ENCODE results near the gene VAT1L.

Gene VAT1L

DNA sequence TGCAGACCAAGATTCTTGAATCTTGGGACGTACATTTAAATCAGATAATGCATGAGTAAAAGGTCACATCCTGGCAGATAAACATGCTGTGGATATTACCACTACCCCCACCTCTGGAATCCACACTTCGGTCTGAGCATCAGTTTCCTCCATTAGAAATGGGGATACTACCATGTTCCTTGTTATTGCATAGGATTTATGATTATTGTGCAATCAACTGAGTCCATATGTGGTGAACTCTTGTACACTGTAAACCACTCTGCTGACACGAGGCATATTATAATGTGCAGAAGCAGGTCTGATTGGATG lies 108.7 kb downstream of the VAT1L start:
- Histone ChIP-seq H3K9me3 (no peaks in the 10 kb centered on the region), H3K9ac (no peak overlapping the region), H3K4me3 (no peak overlapping the region), H3K36me3 (no peaks in the 10 kb centered on the region), H3K27ac (no peak overlapping the region), H3K4me2 (no peak overlapping the region), H4K20me1 (no peaks in the 10 kb centered on the region), H3K27me3 (no peaks in the 10 kb centered on the region), H3K4me1 (peaks cover 6% of the 10 kb centered on the region; the same call in 1 of the 2 replicates)
- TF ChIP-seq Cebpa-rat (IDR thresholded peaks at IDR 0.05): peak; percentile 75; the same call in 1 of the 2 replicates

DNA sequence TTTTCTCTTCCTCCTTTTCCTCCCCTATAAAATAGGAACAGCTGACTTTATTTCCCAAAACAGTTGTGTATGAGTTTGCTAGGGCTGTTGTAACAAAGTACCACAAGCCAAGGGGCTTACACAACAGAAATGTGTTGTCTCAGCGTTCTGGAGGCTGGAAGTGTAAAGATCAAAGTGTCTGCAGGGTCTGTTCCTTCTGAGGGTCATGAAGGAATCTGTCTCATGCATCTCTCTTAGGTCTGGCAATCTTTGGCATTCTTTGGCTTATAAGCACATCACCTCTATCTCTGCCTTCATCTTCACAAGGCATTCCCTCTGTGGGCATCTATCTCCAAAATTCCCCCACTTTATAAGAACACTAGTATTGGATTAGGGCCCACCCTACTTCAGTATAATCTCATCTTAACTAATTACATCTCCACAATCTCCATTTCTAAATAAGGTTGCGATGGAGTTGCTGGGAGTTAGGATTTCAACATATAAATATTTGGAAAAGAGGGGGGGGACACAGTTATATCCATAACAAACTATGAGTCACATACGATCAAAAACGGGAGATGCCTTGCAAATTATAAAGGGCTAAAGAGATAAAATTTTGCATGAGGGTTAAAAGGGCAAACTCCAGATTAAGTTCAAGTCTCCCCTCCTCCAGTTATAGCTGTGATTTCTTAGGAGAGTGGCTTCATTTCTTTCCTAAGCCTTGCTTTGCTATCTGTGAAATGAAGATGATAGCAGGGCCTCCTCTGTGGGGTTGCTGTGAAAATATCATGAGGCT lies 109.7 kb downstream of the VAT1L start:
- no peak overlapping the region for H3K4me2 ChIP-seq

DNA sequence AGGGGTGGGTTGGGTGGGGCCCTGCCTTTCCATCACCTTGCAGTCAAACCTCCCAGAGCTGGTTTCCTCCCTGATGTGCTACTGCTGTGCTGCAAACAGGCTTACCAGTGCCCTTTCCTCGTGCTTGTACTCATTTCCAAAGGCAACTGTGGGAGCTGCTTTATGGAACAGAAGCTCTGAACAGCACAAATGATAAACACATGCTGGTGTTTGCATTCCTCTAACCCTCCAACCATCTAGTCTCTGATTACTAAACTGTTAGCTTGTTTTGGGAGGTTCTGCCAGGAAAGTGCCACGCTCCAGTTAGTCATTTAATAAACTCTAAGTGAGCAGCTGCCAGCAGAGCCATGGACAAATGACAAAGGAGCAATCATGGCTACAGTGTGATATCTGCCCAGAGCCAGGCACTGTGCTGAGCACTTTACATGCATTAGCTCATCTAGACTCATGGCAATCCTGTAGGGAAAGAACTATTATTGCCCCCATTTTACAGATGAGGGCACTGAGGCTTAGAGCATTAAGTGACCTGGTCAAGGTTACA lies 110.4 kb downstream of the VAT1L start:
- H4K20me1 ChIP-seq: no peaks in the 10 kb centered on the region
- H3K4me3 ChIP-seq: no peak overlapping the region
- no peaks in the 10 kb centered on the region for H3K36me3 ChIP-seq
- no peaks in the 10 kb centered on the region for H3K9me3 ChIP-seq
- no peak overlapping the region for H3K27ac ChIP-seq
- peaks cover 6% of the 10 kb centered on the region; the same call in 1 of the 2 replicates for H3K4me1 ChIP-seq
- no peak for TF ChIP-seq Cebpa-rat (IDR thresholded peaks at IDR 0.05)
- no peaks in the 10 kb centered on the region for H3K27me3 ChIP-seq
- H3K4me2 ChIP-seq: no peak overlapping the region
- no peak overlapping the region for H3K9ac ChIP-seq

More for the DNA sequence above, 109.7 kb downstream of the VAT1L start:
- no peaks in the 10 kb centered on the region for H3K27me3 ChIP-seq
- H3K27ac ChIP-seq: no peak overlapping the region
- no peaks in the 10 kb centered on the region for H4K20me1 ChIP-seq
- no peak overlapping the region for H3K4me3 ChIP-seq
- peaks cover 6% of the 10 kb centered on the region; the same call in 1 of the 2 replicates for H3K4me1 ChIP-seq
- H3K9me3 ChIP-seq: no peaks in the 10 kb centered on the region
- no peak overlapping the region for H3K9ac ChIP-seq
- H3K36me3 ChIP-seq: no peaks in the 10 kb centered on the region
- no peak for TF ChIP-seq Cebpa-rat (IDR thresholded peaks at IDR 0.05)

DNA sequence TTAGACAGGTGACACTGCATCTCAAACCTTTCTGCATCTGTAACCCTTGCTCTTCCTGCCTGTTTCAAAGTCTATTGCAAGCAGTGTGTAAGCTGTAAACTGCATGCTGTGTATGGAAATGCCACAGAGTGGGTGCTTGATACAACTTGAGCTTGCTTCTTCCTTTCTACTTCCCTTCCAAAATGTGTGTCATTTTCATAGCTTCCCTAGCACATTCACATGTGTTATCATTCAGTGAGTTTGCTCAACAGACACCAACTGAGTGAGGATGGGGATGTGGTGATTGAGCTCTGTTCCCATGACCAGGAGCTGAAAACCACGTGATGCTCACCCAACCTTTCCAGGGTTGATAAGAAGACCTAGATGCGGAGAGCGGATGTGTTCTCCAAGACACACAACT lies 111.1 kb downstream of the VAT1L start:
- Histone ChIP-seq H3K9ac (no peak overlapping the region), H4K20me1 (no peaks in the 10 kb centered on the region), H3K4me1 (peaks cover 6% of the 10 kb centered on the region; the same call in 1 of the 2 replicates), H3K27me3 (no peaks in the 10 kb centered on the region), H3K4me2 (no peak overlapping the region), H3K27ac (no peak overlapping the region), H3K9me3 (no peaks in the 10 kb centered on the region), H3K36me3 (no peaks in the 10 kb centered on the region), H3K4me3 (no peak overlapping the region)
- TF ChIP-seq Cebpa-rat (IDR thresholded peaks at IDR 0.05): no peak

DNA sequence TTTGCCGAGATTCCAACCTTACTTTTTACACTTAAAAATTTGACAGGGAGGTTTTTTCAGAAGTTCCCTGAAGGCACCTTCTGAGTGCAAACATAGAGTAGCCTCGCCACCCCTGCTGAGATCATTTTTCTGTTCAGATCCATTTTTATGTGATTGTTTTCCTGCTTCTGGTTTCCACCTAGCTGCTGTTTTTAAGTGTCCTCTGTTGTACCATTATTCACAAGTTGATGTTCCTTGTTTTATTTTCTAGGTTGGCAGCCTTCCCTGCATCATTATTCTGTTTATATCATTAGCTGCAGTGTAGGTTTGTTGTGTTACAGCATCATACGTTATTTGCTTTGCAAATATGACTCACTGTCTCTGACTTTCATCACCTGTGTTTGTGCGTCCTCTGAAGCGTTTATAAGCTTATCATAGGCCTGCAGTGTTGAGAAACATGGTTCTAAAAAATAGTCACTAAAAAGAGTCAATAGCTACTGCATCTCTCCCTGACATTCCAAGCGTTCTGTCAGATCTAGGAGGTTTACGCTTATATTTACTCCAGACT lies 117.1 kb downstream of the VAT1L start:
- H3K4me2 ChIP-seq: no peak overlapping the region
- H3K27me3 ChIP-seq: no peaks in the 10 kb centered on the region
- H3K27ac ChIP-seq: no peak overlapping the region
- no peaks in the 10 kb centered on the region for H3K36me3 ChIP-seq
- peaks cover 7% of the 10 kb centered on the region; the same call in 1 of the 2 replicates for H3K4me1 ChIP-seq
- TF ChIP-seq Cebpa-rat (IDR thresholded peaks at IDR 0.05): no peak
- H3K9ac ChIP-seq: no peak overlapping the region
- no peaks in the 10 kb centered on the region for H3K9me3 ChIP-seq
- H3K4me3 ChIP-seq: no peak overlapping the region
- H4K20me1 ChIP-seq: no peaks in the 10 kb centered on the region

DNA sequence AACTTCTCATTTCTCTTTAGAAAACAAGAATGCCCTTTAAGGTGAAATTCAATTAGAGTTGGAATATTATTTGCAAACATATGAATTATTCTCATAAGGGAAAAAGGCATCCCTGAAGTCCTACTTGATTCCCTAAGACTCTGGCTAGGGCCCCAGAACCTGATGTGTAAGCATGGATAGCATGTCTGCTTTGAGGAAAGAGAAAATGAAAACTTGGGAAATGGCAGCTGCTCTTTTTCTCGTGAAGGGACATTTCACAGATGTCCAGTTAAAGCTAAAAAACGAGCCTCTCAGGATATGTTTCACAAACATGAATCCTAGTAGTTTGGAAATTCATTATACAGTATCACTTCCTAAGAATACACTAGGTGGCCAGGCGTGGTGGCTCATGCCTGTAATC lies 121.7 kb downstream of the VAT1L start:
- Histone ChIP-seq H4K20me1 (no peaks in the 10 kb centered on the region), H3K27ac (no peak overlapping the region), H3K27me3 (no peaks in the 10 kb centered on the region), H3K4me2 (no peak overlapping the region), H3K9ac (no peak overlapping the region), H3K4me3 (no peak overlapping the region), H3K4me1 (peaks cover 7% of the 10 kb centered on the region; the same call in 1 of the 2 replicates), H3K36me3 (no peaks in the 10 kb centered on the region), H3K9me3 (no peaks in the 10 kb centered on the region; the same call in 1 of the 2 replicates)
- no peak for TF ChIP-seq Cebpa-rat (IDR thresholded peaks at IDR 0.05)

DNA sequence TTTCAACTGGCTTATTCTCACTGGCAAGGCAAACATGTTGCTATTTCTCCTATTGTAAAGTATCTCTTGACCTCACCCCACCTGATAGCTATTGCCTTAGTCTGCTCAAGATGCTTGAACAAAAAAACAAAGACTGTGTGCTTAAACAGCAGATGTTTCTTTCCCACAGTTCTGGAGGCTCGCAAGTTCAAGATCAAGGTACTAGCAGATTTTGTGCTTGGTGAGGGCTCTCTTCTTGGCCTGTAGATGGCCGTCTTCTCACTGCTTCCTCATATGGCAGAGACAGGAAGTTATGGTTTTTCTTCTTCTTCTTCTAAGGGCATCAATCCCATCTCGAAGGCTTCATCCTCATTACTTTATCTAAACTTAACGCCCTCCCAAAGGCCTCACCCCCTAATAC lies 124.3 kb downstream of the VAT1L start:
- Histone ChIP-seq H3K4me1 (no peaks in the 10 kb centered on the region), H3K4me3 (no peak overlapping the region), H3K4me2 (no peak overlapping the region), H3K9ac (no peak overlapping the region), H3K9me3 (no peaks in the 10 kb centered on the region; the same call in 1 of the 2 replicates), H3K27me3 (no peaks in the 10 kb centered on the region), H3K27ac (no peak overlapping the region), H3K36me3 (no peaks in the 10 kb centered on the region), H4K20me1 (no peaks in the 10 kb centered on the region)
- TF ChIP-seq Cebpa-rat (IDR thresholded peaks at IDR 0.05): no peak

DNA sequence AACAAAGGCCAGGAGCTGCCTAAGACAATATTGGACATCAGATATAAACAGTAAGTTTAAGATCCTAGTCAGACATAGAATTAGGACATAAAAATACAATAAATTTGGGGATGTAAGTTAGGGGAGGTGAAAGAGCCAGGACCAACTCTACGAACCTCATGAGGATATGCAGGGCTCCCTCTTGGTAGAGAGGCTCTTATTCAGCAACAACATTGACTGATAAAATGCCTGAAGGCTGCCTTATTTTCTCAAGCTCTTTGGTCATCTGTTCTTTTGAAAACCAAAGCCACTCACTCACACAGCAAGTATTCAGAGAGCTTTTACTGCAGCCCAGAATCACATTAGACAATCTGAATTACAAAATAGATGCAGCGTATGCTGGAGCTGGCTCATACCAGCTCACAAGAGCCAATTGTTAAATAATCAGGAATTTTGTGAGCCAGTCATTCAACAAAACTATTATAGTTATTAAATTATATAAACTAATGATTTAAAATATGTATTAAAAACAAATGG lies 125.4 kb downstream of the VAT1L start:
- Histone ChIP-seq H3K27me3 (no peaks in the 10 kb centered on the region), H3K9me3 (no peaks in the 10 kb centered on the region; the same call in 1 of the 2 replicates), H3K9ac (no peak overlapping the region), H3K27ac (no peak overlapping the region), H3K4me3 (no peak overlapping the region), H3K36me3 (no peaks in the 10 kb centered on the region), H3K4me1 (no peaks in the 10 kb centered on the region), H4K20me1 (no peaks in the 10 kb centered on the region), H3K4me2 (no peak overlapping the region)
- no peak for TF ChIP-seq Cebpa-rat (IDR thresholded peaks at IDR 0.05)

DNA sequence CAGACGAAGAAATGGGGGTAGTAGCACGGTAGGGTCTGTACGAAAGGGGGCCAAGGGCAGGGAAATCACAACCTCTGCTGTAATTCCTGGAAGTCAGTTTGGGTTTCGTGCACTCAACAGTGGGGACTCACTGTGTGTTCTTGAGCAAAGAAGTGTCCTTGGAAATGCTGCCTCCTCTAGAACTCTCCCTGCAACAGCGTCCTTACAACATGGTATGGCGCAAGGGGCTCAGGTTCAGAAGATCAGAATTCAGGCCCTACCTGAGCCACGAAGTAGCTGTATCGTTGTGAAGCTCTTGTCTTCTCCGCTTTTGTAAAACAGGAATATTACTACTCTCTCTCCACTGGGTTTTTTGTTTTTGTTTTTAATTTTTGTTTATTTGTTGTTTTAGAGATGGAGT lies 127.7 kb downstream of the VAT1L start:
- H3K27me3 ChIP-seq: no peaks in the 10 kb centered on the region
- H3K4me3 ChIP-seq: no peak overlapping the region
- H3K4me2 ChIP-seq: no peak overlapping the region
- TF ChIP-seq Cebpa-rat (IDR thresholded peaks at IDR 0.05): no peak
- no peaks in the 10 kb centered on the region for H3K4me1 ChIP-seq
- H3K9ac ChIP-seq: no peak overlapping the region
- H4K20me1 ChIP-seq: no peaks in the 10 kb centered on the region
- no peak overlapping the region for H3K27ac ChIP-seq
- H3K36me3 ChIP-seq: no peaks in the 10 kb centered on the region
- no peaks in the 10 kb centered on the region; the same call in 1 of the 2 replicates for H3K9me3 ChIP-seq

DNA sequence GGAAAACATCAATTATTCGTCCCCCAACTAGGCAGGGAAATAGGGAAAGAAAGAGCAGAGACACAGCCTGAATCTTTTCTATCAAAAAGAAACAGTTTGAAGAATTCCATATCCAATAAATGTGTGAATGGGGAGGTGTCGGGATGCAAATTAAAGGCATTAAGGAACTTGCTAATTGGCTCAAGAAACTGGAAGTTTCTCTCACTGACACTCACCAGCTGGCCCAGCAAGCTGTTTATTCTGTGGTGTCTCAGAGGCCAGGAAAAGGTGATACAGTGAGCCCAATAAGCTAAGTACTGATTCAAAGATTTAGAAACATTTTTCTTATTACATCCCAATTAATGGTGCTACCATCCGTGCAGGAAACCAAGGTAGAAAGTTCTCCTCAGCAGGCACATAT lies 129.6 kb downstream of the VAT1L start:
- no peak for TF ChIP-seq Cebpa-rat (IDR thresholded peaks at IDR 0.05)
- Histone ChIP-seq H3K27me3 (no peaks in the 10 kb centered on the region), H3K36me3 (no peaks in the 10 kb centered on the region)

More for the DNA sequence above, 129.6 kb downstream of the VAT1L start:
- Histone ChIP-seq H3K4me1 (no peaks in the 10 kb centered on the region), H3K9ac (no peak overlapping the region), H3K9me3 (no peaks in the 10 kb centered on the region), H3K4me3 (no peak overlapping the region), H3K4me2 (no peak overlapping the region), H3K27ac (no peak overlapping the region), H4K20me1 (no peaks in the 10 kb centered on the region)

All from BLaER1 (cell line).